WTC11 (cell line): ENCODE data around the gene DAB1. TPM values are rescaled to one million over a fixed set of nuclear protein-coding genes. Genes with fewer than 3 reads are reported as not detected.

ENCODE experiments used
- ATAC-seq: fragments of 200-7000 bp; cut with Tn5 transposase; 2 replicates; pipeline ENCODE4 v1.10.0; 2021; ENCODE audit warnings: mild to moderate bottlenecking, moderate library complexity
- CTCF ChIA-PET: fragments of 300-600 bp; sonication (Branson Sonifier 250); formaldehyde crosslinking; loops from one replicate; lab custom pipeline; 2021; ENCODE audit warnings: antibody characterized with exemption; lab: Charles Lee
- POLR2A ChIA-PET: fragments of 350-600 bp; sonication (Branson Sonifier 250); formaldehyde crosslinking; loops from one replicate; lab custom pipeline; 2021; ENCODE audit warnings: antibody characterized with exemption; lab: Charles Lee
- DNase-seq: peaks from one replicate; pipeline ENCODE4 v3.0.0; 2021; ENCODE audit warnings: low spot score
- H3K27ac Mint-ChIP-seq: 2 replicates; pipeline ENCODE4 v1.8.0; 2021; ENCODE audit warnings: mixed read lengths
- H3K27me3 Mint-ChIP-seq: 2 replicates; pipeline ENCODE4 v1.8.0; 2021; ENCODE audit warnings: low read depth, mild to moderate bottlenecking, moderate library complexity, mixed read lengths
- H3K36me3 Mint-ChIP-seq: 2 replicates; pipeline ENCODE4 v1.8.0; 2021; ENCODE audit warnings: mixed read lengths
- H3K4me1 Mint-ChIP-seq: 2 replicates; pipeline ENCODE4 v1.8.0; 2022; ENCODE audit warnings: mixed read lengths
- H3K4me3 Mint-ChIP-seq: 2 replicates; pipeline ENCODE4 v1.8.0; 2021; ENCODE audit warnings: mild to moderate bottlenecking, moderate library complexity, mixed read lengths
- H3K9me3 Mint-ChIP-seq: 2 replicates; pipeline ENCODE4 v1.8.0; 2021; ENCODE audit warnings: mixed read lengths
- EMX1 ChIP-seq: fragments of 250-450 bp; sonication (Bioruptor Pico); IDR thresholded peaks from 2 replicates; pipeline ENCODE4 v1.8.0; 2021; ENCODE audit warnings: mild to moderate bottlenecking
- FOXJ3 ChIP-seq: sonication (generic); formaldehyde crosslinking; IDR thresholded peaks from 2 replicates; pipeline ENCODE4 v1.9.0; 2021; ENCODE audit warnings: missing genetic modification reagents, mild to moderate bottlenecking, borderline replicate concordance
- FOXK1 ChIP-seq: sonication (generic); formaldehyde crosslinking; IDR thresholded peaks from 2 replicates; pipeline ENCODE4 v1.8.0; 2022; ENCODE audit warnings: mild to moderate bottlenecking, moderate library complexity, missing genetic modification reagents
- GABPB1 ChIP-seq: sonication (generic); formaldehyde crosslinking; IDR thresholded peaks from 2 replicates; pipeline ENCODE4 v1.8.1; 2023; ENCODE audit warnings: mild to moderate bottlenecking, missing genetic modification reagents
- GRHL2 ChIP-seq: fragments of 250-450 bp; sonication (Bioruptor Pico); IDR thresholded peaks from 2 replicates; pipeline ENCODE4 v1.8.0; 2022; ENCODE audit warnings: mild to moderate bottlenecking, moderate library complexity; ENCODE audit not compliant: insufficient replicate concordance, severe bottlenecking
- GTF2I ChIP-seq: fragments of 250-450 bp; sonication (Bioruptor Pico); conservative IDR thresholded peaks from 2 replicates; pipeline ENCODE4 v1.4.0; 2021; ENCODE audit warnings: mild to moderate bottlenecking
- IRF2 ChIP-seq: sonication (generic); formaldehyde crosslinking; IDR thresholded peaks from 2 replicates; pipeline ENCODE4 v1.8.0; 2022; ENCODE audit warnings: low read depth, missing genetic modification reagents, borderline replicate concordance
- NFYB ChIP-seq: sonication (generic); formaldehyde crosslinking; conservative IDR thresholded peaks from 2 replicates; pipeline ENCODE4 v1.8.0; 2022; ENCODE audit warnings: low read depth, missing genetic modification reagents
- NR2C2 ChIP-seq: sonication (generic); formaldehyde crosslinking; IDR thresholded peaks from 2 replicates; pipeline ENCODE4 v1.8.0; 2022; ENCODE audit warnings: mild to moderate bottlenecking, missing genetic modification reagents
- NR3C1 ChIP-seq: sonication (generic); formaldehyde crosslinking; conservative IDR thresholded peaks from 2 replicates; pipeline ENCODE4 v1.8.1; 2023; ENCODE audit warnings: low read depth, mild to moderate bottlenecking, missing genetic modification reagents
- PRRX2 ChIP-seq: fragments of 250-450 bp; sonication (Bioruptor Pico); IDR thresholded peaks from 2 replicates; pipeline ENCODE4 v1.8.0; 2021; ENCODE audit warnings: mild to moderate bottlenecking
- SMAD3 ChIP-seq: sonication (generic); formaldehyde crosslinking; IDR thresholded peaks from 2 replicates; pipeline ENCODE4 v1.8.0; 2022; ENCODE audit warnings: missing genetic modification reagents, mild to moderate bottlenecking, borderline replicate concordance
- TCF7 ChIP-seq: sonication (generic); formaldehyde crosslinking; IDR thresholded peaks from 2 replicates; pipeline ENCODE4 v1.8.0; 2022; ENCODE audit warnings: mild to moderate bottlenecking, low read depth, missing genetic modification reagents, moderate library complexity
- TEAD4 ChIP-seq: sonication (generic); formaldehyde crosslinking; IDR thresholded peaks from 2 replicates; pipeline ENCODE4 v1.8.0; 2022; ENCODE audit warnings: mild to moderate bottlenecking, missing genetic modification reagents
- TP53 ChIP-seq: sonication (generic); formaldehyde crosslinking; IDR thresholded peaks from 2 replicates; pipeline ENCODE4 v1.8.1; 2023; ENCODE audit warnings: mild to moderate bottlenecking, missing genetic modification reagents
- ZBTB21 ChIP-seq: sonication (generic); formaldehyde crosslinking; IDR thresholded peaks from 2 replicates; pipeline ENCODE4 v1.8.1; 2023; ENCODE audit warnings: mild to moderate bottlenecking, missing genetic modification reagents, borderline replicate concordance
- ZNF423 ChIP-seq: fragments of 250-450 bp; sonication (Bioruptor Pico); IDR thresholded peaks from 2 replicates; pipeline ENCODE4 v2.1.2; 2022; ENCODE audit warnings: mild to moderate bottlenecking, moderate library complexity
- total RNA-seq: library from RNA; stranded (reverse); gene quantifications from 3 replicates; pipeline ENCODE4 v1.2.3, GENCODE V29; 2021
- TF ChIP-seq, protein P1 (sequence below): sonication (generic); formaldehyde crosslinking; IDR thresholded peaks from 2 replicates; pipeline ENCODE4 v1.8.0; 2023; ENCODE audit warnings: missing genetic modification reagents
- TF ChIP-seq, protein P2 (sequence below): sonication (generic); formaldehyde crosslinking; IDR thresholded peaks from 2 replicates; pipeline ENCODE4 v1.8.1; 2022; ENCODE audit warnings: mild to moderate bottlenecking, moderate library complexity, missing genetic modification reagents
- TF ChIP-seq, protein P3 (sequence below): sonication (generic); formaldehyde crosslinking; IDR thresholded peaks from 2 replicates; pipeline ENCODE4 v1.8.1; 2022; ENCODE audit warnings: low read depth, missing genetic modification reagents, borderline replicate concordance
- TF ChIP-seq, protein P4 (sequence below): fragments of 250-450 bp; sonication (Bioruptor Pico); IDR thresholded peaks from 2 replicates; pipeline ENCODE4 v1.9.0; 2021; ENCODE audit warnings: mild to moderate bottlenecking
- TF ChIP-seq, protein P5 (sequence below): fragments of 200-600 bp; IDR thresholded peaks from 2 replicates; pipeline ENCODE4 v1.8.0; 2022; ENCODE audit warnings: antibody characterized with exemption
- TF ChIP-seq, protein P6 (sequence below): sonication (generic); formaldehyde crosslinking; IDR thresholded peaks from 2 replicates; pipeline ENCODE4 v1.8.1; 2022; ENCODE audit warnings: missing genetic modification reagents, borderline replicate concordance

Gene DAB1
- total RNA-seq, 1 experiment from 2014 or later = 10.7 TPM

DNA sequence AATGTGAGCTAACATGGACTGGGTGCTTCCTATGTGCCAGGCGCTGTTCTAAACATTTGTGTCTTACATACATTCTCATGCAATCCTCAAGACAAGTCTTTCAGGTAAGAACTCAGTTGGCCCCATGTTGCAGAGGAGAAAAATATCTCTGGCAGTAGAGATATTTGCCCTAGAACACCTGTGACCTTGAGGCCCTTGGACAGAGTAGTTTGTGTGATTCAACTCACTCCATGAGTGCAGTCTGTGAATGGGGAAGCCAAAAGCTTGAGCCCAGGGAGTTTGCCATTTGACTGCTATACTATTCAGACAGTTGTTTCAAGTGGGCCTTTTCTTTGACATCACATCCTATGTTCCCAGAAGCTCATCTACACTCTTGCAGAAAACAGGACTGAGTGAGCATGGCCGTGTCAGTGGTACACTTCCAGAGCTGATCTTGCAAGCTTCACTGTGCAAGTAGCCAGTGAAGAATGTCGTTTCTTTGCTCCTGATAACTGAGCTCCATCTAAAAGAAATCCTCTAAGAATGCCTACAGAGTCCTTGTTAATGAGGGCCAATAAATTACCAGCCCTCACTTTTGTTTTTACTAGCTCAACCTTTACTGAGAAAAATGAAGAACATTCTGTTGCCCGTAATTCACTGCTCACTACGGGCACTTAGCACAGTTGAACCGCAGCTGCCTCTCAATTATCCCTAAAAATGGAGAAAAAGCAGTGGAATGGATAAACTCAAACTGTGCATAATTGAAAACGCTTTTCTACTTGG, 359.3 kb downstream of the DAB1 start:
- no peaks in the 10 kb centered on the region for H3K27me3 Mint-ChIP-seq
- POLR2A ChIA-PET = no interaction called here
- no peaks in the 10 kb centered on the region for H3K9me3 Mint-ChIP-seq
- CTCF ChIA-PET = interaction anchor here (1.2 to 1.5 kb wide), 2 partner anchors 8 to 46 kb away, joined by 3 read pairs; no protein-coding TSS in a partner anchor
- H3K4me1 Mint-ChIP-seq = peaks cover 15% of the 10 kb centered on the region
- H3K36me3 Mint-ChIP-seq = no peaks in the 10 kb centered on the region
- ATAC-seq (no peak), DNase-seq (no peak)
- TF ChIP-seq TEAD4 (CRISPR knock-in tag) (no peak), TP53 (CRISPR knock-in tag) (no peak), GTF2I (no peak)
- TF ChIP-seq, protein P1, sequence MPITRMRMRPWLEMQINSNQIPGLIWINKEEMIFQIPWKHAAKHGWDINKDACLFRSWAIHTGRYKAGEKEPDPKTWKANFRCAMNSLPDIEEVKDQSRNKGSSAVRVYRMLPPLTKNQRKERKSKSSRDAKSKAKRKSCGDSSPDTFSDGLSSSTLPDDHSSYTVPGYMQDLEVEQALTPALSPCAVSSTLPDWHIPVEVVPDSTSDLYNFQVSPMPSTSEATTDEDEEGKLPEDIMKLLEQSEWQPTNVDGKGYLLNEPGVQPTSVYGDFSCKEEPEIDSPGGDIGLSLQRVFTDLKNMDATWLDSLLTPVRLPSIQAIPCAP (CRISPR knock-in tag) = no peak
- TF ChIP-seq, protein P2, sequence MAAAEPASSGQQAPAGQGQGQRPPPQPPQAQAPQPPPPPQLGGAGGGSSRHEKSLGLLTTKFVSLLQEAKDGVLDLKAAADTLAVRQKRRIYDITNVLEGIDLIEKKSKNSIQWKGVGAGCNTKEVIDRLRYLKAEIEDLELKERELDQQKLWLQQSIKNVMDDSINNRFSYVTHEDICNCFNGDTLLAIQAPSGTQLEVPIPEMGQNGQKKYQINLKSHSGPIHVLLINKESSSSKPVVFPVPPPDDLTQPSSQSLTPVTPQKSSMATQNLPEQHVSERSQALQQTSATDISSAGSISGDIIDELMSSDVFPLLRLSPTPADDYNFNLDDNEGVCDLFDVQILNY = no peak
- no peak overlapping the region for H3K4me3 Mint-ChIP-seq
- H3K27ac Mint-ChIP-seq = no peak overlapping the region

DNA sequence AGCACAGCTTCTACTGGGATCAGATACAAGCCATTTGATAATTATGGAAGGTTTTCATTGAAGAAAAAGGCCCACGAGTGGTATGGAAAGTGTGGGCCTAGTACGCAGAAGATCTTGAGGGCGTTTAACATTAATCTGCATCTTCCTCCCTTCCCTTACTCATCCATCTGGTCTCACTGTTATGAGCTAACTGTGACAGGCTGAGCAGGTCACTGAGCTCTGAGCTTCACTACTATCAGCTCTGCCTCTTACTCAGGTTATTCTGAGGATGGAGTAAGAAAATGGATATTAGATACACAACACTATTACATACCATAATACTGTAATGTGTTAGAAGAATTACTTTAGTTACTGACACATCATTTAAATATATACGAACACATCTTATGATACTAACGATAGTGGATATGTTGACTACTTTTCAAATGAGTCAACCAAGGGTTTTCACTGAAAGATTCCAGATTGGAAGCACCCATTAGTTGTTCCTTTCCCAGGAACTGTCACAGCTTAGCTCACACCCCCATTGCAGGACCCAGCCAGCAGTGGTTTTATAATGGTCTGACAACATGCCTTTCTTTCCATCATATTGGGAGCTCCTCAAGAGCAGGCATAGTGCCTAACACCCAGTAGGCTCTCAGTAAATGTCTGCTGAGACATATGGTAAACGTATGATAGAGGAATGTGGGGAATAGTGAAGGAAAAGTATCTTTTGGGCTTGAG, 360.3 kb downstream of the DAB1 start:
- Mint-ChIP-seq H3K4me1 (peaks cover 15% of the 10 kb centered on the region), H3K36me3 (no peaks in the 10 kb centered on the region), H3K27me3 (no peaks in the 10 kb centered on the region), H3K9me3 (no peaks in the 10 kb centered on the region), H3K27ac (no peak overlapping the region), H3K4me3 (no peak overlapping the region)
- ATAC-seq = no peak
- TF ChIP-seq, protein P2 = no peak
- TF ChIP-seq FOXK1 (CRISPR knock-in tag) (no peak), FOXJ3 (no peak), NFYB (CRISPR knock-in tag) (no peak), ZNF423 (CRISPR knock-in tag) (no peak), GABPB1 (no peak), PRRX2 (CRISPR knock-in tag) (no peak), IRF2 (no peak), NR2C2 (CRISPR knock-in tag) (no peak), ZBTB21 (CRISPR knock-in tag) (no peak), SMAD3 (no peak), EMX1 (CRISPR knock-in tag) (no peak), NR3C1 (CRISPR knock-in tag) (no peak), GRHL2 (CRISPR knock-in tag) (no peak), TCF7 (CRISPR knock-in tag) (no peak)
- TF ChIP-seq, protein P3, sequence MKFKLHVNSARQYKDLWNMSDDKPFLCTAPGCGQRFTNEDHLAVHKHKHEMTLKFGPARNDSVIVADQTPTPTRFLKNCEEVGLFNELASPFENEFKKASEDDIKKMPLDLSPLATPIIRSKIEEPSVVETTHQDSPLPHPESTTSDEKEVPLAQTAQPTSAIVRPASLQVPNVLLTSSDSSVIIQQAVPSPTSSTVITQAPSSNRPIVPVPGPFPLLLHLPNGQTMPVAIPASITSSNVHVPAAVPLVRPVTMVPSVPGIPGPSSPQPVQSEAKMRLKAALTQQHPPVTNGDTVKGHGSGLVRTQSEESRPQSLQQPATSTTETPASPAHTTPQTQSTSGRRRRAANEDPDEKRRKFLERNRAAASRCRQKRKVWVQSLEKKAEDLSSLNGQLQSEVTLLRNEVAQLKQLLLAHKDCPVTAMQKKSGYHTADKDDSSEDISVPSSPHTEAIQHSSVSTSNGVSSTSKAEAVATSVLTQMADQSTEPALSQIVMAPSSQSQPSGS = no peak
- TF ChIP-seq, protein P4, sequence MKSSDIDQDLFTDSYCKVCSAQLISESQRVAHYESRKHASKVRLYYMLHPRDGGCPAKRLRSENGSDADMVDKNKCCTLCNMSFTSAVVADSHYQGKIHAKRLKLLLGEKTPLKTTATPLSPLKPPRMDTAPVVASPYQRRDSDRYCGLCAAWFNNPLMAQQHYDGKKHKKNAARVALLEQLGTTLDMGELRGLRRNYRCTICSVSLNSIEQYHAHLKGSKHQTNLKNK = no peak
- TF ChIP-seq, protein P5, sequence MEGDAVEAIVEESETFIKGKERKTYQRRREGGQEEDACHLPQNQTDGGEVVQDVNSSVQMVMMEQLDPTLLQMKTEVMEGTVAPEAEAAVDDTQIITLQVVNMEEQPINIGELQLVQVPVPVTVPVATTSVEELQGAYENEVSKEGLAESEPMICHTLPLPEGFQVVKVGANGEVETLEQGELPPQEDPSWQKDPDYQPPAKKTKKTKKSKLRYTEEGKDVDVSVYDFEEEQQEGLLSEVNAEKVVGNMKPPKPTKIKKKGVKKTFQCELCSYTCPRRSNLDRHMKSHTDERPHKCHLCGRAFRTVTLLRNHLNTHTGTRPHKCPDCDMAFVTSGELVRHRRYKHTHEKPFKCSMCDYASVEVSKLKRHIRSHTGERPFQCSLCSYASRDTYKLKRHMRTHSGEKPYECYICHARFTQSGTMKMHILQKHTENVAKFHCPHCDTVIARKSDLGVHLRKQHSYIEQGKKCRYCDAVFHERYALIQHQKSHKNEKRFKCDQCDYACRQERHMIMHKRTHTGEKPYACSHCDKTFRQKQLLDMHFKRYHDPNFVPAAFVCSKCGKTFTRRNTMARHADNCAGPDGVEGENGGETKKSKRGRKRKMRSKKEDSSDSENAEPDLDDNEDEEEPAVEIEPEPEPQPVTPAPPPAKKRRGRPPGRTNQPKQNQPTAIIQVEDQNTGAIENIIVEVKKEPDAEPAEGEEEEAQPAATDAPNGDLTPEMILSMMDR = no peak
- TF ChIP-seq, protein P6, sequence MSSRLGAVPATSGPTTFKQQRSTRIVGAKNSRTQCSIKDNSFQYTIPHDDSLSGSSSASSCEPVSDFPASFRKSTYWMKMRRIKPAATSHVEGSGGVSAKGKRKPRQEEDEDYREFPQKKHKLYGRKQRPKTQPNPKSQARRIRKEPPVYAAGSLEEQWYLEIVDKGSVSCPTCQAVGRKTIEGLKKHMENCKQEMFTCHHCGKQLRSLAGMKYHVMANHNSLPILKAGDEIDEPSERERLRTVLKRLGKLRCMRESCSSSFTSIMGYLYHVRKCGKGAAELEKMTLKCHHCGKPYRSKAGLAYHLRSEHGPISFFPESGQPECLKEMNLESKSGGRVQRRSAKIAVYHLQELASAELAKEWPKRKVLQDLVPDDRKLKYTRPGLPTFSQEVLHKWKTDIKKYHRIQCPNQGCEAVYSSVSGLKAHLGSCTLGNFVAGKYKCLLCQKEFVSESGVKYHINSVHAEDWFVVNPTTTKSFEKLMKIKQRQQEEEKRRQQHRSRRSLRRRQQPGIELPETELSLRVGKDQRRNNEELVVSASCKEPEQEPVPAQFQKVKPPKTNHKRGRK (CRISPR knock-in tag) = no peak
- ChIA-PET CTCF (interaction anchor here (1.2 to 1.5 kb wide), 2 partner anchors 9 to 45 kb away, joined by 3 read pairs; no protein-coding TSS in a partner anchor), POLR2A (no interaction called here)
- DNase-seq = no peak
